B cell (primary cell): Measurements from ENCODE around the gene GALNT17. TPM values are rescaled to one million over a fixed set of nuclear protein-coding genes. Genes with fewer than 3 reads are reported as not detected.

Source experiments
- ATAC-seq: fragments of 200-7000 bp; cut with Tn5 transposase; one replicate; pipeline ENCODE4 v1.10.0; 2021; ENCODE audit warnings: low read depth, mild to moderate bottlenecking, moderate number of reproducible peaks, moderate library complexity
- CTCF ChIA-PET: fragments of 350-600 bp; sonication (Branson Sonifier 250); formaldehyde crosslinking; loops from one replicate; lab custom pipeline; 2021; ENCODE audit warnings: antibody characterized with exemption, inconsistent platforms; lab: Charles Lee
- POLR2A ChIA-PET: fragments of 350-600 bp; sonication (Branson Sonifier 250); formaldehyde crosslinking; loops from one replicate; lab custom pipeline; 2021; ENCODE audit warnings: antibody characterized with exemption; lab: Charles Lee
- DNase-seq: peaks from one replicate; pipeline ENCODE4 v3.0.0; 2013
- H2AFZ ChIP-seq: 2 replicates; pipeline ENCODE4 v1.6.1; 2012; ENCODE audit warnings: mild to moderate bottlenecking, low read depth, low read length; ENCODE audit not compliant: insufficient read depth, poor library complexity, severe bottlenecking
- H3K27ac ChIP-seq, 2 donors: 1 replicate in 1 of 2; 2 replicates in 1 of 2; pipeline ENCODE4 v1.5.1; 2012 to 2013; ENCODE audit warnings: low read length in 2 of 2, mild to moderate bottlenecking in 2 of 2, moderate library complexity in 1 of 2
- H3K27me3 ChIP-seq, 4 experiments: fragments of 200-600 bp in 1 of 4; sonication (generic) in 1 of 4; replicated peaks in 1 of 4; 1 replicate in 2 of 4; 2 replicates in 2 of 4; pipeline versions ENCODE4 v1.6.1 to v1.7.0; 2013 to 2016; ENCODE audit warnings: low read length in 3 of 4, mild to moderate bottlenecking in 2 of 4, mixed read lengths in 1 of 4, moderate library complexity in 1 of 4; ENCODE audit not compliant: insufficient read depth in 4 of 4, control insufficient read depth in 3 of 4; ENCODE audit errors: control extremely low read depth in 1 of 4
- H3K36me3 ChIP-seq, 2 experiments: replicated peaks in 1 of 2; 1 replicate in 1 of 2; 2 replicates in 1 of 2; pipeline versions ENCODE4 v1.6.1 to v1.7.1; 2013; ENCODE audit warnings: low read length in 1 of 2; ENCODE audit not compliant: insufficient read depth in 2 of 2, control insufficient read depth in 1 of 2; ENCODE audit errors: control extremely low read depth in 1 of 2, extremely low read depth in 1 of 2
- H3K4me1 ChIP-seq, 2 donors: fragments of 200-600 bp in 1 of 2; sonication (generic) in 1 of 2; 1 replicate in 1 of 2; 2 replicates in 1 of 2; pipeline versions ENCODE4 v1.5.1 to v1.6.1; 2013 to 2017; ENCODE audit warnings: low read length in 2 of 2; ENCODE audit not compliant: control insufficient read depth in 2 of 2, insufficient read depth in 2 of 2
- H3K4me2 ChIP-seq: replicated peaks from 2 replicates; pipeline ENCODE3; 2012; ENCODE audit warnings: mild to moderate bottlenecking, low read depth, low read length; ENCODE audit not compliant: poor library complexity, severe bottlenecking
- H3K4me3 ChIP-seq, 5 experiments: fragments of 200-600 bp in 1 of 5; sonication (generic) in 1 of 5; 1 replicate in 3 of 5; 2 replicates in 2 of 5; pipeline versions ENCODE4 v1.5.1 to v1.7.0; 2011 to 2016; ENCODE audit warnings: low read length in 4 of 5, mild to moderate bottlenecking in 4 of 5, low read depth in 2 of 5, control low read depth in 1 of 5, moderate library complexity in 1 of 5; ENCODE audit not compliant: insufficient read depth in 1 of 5; ENCODE audit errors: control extremely low read depth in 1 of 5, extremely low read depth in 1 of 5
- H3K79me2 ChIP-seq: fragments of 200-600 bp; sonication (generic); one replicate; pipeline ENCODE4 v1.6.0; 2016; ENCODE audit warnings: low read length; ENCODE audit not compliant: control insufficient read depth, insufficient read depth
- H3K9ac ChIP-seq: fragments of 200-600 bp; sonication (generic); 2 replicates; pipeline ENCODE4 v1.6.1; 2017; ENCODE audit warnings: mild to moderate bottlenecking, low read length, moderate library complexity
- H3K9me3 ChIP-seq, 3 donors: one replicate each; pipeline versions ENCODE4 v1.6.1 to v1.7.1; 2013; ENCODE audit warnings: low read length in 2 of 3; ENCODE audit not compliant: control insufficient read depth in 2 of 3, insufficient read depth in 1 of 3; ENCODE audit errors: control extremely low read depth in 1 of 3
- H4K20me1 ChIP-seq: 2 replicates; pipeline ENCODE4 v1.6.0; 2012; ENCODE audit warnings: mild to moderate bottlenecking, low read length; ENCODE audit not compliant: insufficient read depth, control insufficient read depth, poor library complexity, severe bottlenecking
- H3K27ac Mint-ChIP-seq: one replicate; pipeline ENCODE4 v1.8.0; 2021; ENCODE audit warnings: mixed read lengths
- H3K27me3 Mint-ChIP-seq: one replicate; pipeline ENCODE4 v1.8.0; 2021; ENCODE audit warnings: mixed read lengths
- H3K4me1 Mint-ChIP-seq: one replicate; pipeline ENCODE4 v1.8.0; 2021; ENCODE audit warnings: mixed read lengths
- H3K4me3 Mint-ChIP-seq: one replicate; pipeline ENCODE4 v1.8.0; 2021; ENCODE audit warnings: mixed read lengths
- H3K9me3 Mint-ChIP-seq: one replicate; pipeline ENCODE4 v1.8.0; 2022; ENCODE audit warnings: mixed read lengths; ENCODE audit not compliant: insufficient read depth
- EZH2 ChIP-seq: IDR thresholded peaks from 2 replicates; pipeline ENCODE4 v1.6.1; 2012; ENCODE audit warnings: borderline replicate concordance, low read depth, mild to moderate bottlenecking, moderate library complexity, low read length; ENCODE audit not compliant: insufficient read depth, poor library complexity, severe bottlenecking
- WGBS: methylation state at CpG from one replicate; pipeline ENCODE4 v1.1.5; 2013; ENCODE audit warnings: missing lambda C conversion rate; ENCODE audit not compliant: insufficient coverage; 5-methylcytosine and 5-hydroxymethylcytosine counted together
- intact Hi-C: fragments of 100-400 bp; cut with micrococcal nuclease; formaldehyde crosslinking; loops from one replicate; pipeline ENCODE4 v1.10.0; 2022
- polyA plus RNA-seq: library from polyadenylated mRNA; depleted of rRNA; stranded (reverse); fragments of >200 nt; gene quantifications from 2 replicates; pipeline ENCODE4 v1.2.3, GENCODE V29; 2012
- total RNA-seq, 2 donors: library from RNA; stranded (reverse); fragments of 120-200 nt in 1 of 2; gene quantifications; 1 replicate in 1 of 2; 2 replicates in 1 of 2; pipeline versions ENCODE4 v1.2.3 to v1.2.4, GENCODE V29; 2013 to 2022
- TF ChIP-seq, protein P1 (sequence below): fragments of 200-600 bp; IDR thresholded peaks from one replicate; pipeline ENCODE4 v1.8.0; 2022; ENCODE audit warnings: antibody characterized with exemption, mild to moderate bottlenecking

Gene GALNT17
- total and polyA plus RNA-seq, 2 donors (not counting 1 experiment from before 2014, with no cell fraction given), result not detected

GRCh38 chr7:71173955-71174354 is 42.0 kb downstream of the GALNT17 start:
- H3K27ac Mint-ChIP-seq, result no peak overlapping the region
- H3K9ac ChIP-seq, result no peak overlapping the region
- H3K27me3 ChIP-seq, result no peaks in the 10 kb centered on the region
- POLR2A ChIA-PET, result no interaction called here
- H3K4me1 Mint-ChIP-seq, result no peaks in the 10 kb centered on the region
- H3K36me3 ChIP-seq, result no peaks in the 10 kb centered on the region
- H3K27ac ChIP-seq, result no peak overlapping the region
- no peak overlapping the region for H3K4me3 Mint-ChIP-seq
- H3K9me3 ChIP-seq, result peaks cover 0 to 19% (median 6%) of the 10 kb centered on the region in 3 donors
- no peaks in the 10 kb centered on the region for H4K20me1 ChIP-seq
- H3K4me3 ChIP-seq, result no peak overlapping the region
- peaks cover 6% of the 10 kb centered on the region for H3K9me3 Mint-ChIP-seq
- no peak overlapping the region for H3K4me2 ChIP-seq
- no peak overlapping the region for H2AFZ ChIP-seq
- no peaks in the 10 kb centered on the region for H3K27me3 Mint-ChIP-seq
- 100% methylated on average over 7 of the region's 7 CpGs for WGBS
- intact Hi-C loops, result no loop called here
- DNase-seq (no peak), ATAC-seq (no peak)
- H3K4me1 ChIP-seq, result no peaks in the 10 kb centered on the region
- CTCF ChIA-PET, result no interaction called here
- TF ChIP-seq, protein P1, sequence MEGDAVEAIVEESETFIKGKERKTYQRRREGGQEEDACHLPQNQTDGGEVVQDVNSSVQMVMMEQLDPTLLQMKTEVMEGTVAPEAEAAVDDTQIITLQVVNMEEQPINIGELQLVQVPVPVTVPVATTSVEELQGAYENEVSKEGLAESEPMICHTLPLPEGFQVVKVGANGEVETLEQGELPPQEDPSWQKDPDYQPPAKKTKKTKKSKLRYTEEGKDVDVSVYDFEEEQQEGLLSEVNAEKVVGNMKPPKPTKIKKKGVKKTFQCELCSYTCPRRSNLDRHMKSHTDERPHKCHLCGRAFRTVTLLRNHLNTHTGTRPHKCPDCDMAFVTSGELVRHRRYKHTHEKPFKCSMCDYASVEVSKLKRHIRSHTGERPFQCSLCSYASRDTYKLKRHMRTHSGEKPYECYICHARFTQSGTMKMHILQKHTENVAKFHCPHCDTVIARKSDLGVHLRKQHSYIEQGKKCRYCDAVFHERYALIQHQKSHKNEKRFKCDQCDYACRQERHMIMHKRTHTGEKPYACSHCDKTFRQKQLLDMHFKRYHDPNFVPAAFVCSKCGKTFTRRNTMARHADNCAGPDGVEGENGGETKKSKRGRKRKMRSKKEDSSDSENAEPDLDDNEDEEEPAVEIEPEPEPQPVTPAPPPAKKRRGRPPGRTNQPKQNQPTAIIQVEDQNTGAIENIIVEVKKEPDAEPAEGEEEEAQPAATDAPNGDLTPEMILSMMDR, result no peak
- no peak for TF ChIP-seq EZH2
- no peaks in the 10 kb centered on the region for H3K79me2 ChIP-seq

GRCh38 chr7:71182438-71182935 is 50.5 kb downstream of the GALNT17 start:
- Mint-ChIP-seq H3K9me3 (peaks cover 6% of the 10 kb centered on the region), H3K27me3 (no peaks in the 10 kb centered on the region), H3K4me3 (no peak overlapping the region), H3K4me1 (no peaks in the 10 kb centered on the region), H3K27ac (no peak overlapping the region)
- POLR2A ChIA-PET, result no interaction called here
- H2AFZ ChIP-seq, result no peak overlapping the region
- ATAC-seq (no peak), DNase-seq (no peak)
- H3K4me1 ChIP-seq, result no peaks in the 10 kb centered on the region
- intact Hi-C loops, result no loop called here
- no peak overlapping the region for H3K9ac ChIP-seq
- H3K27me3 ChIP-seq, result no peaks in the 10 kb centered on the region
- TF ChIP-seq, protein P1, result no peak
- TF ChIP-seq EZH2, result no peak
- 83% methylated on average over 4 of the region's 4 CpGs for WGBS
- H3K9me3 ChIP-seq, result peaks cover 0 to 12% (median 0%) of the 10 kb centered on the region in 3 donors
- H3K4me2 ChIP-seq, result no peak overlapping the region
- CTCF ChIA-PET, result no interaction called here
- no peaks in the 10 kb centered on the region for H3K79me2 ChIP-seq
- H3K27ac ChIP-seq, result no peak overlapping the region
- H4K20me1 ChIP-seq, result no peaks in the 10 kb centered on the region
- H3K4me3 ChIP-seq, result no peak overlapping the region
- no peaks in the 10 kb centered on the region for H3K36me3 ChIP-seq
